Measurements from ENCODE around the gene ATP6V0C. TPM values are rescaled to one million over a fixed set of nuclear protein-coding genes. Genes with fewer than 3 reads are reported as not detected.

Gene ATP6V0C
- total and polyA plus RNA-seq, 2 of the 13 experiments (the other 11 are each of a cell fraction or from before 2014, with no cell fraction given): 10.4 to 20.1 TPM

DNA sequence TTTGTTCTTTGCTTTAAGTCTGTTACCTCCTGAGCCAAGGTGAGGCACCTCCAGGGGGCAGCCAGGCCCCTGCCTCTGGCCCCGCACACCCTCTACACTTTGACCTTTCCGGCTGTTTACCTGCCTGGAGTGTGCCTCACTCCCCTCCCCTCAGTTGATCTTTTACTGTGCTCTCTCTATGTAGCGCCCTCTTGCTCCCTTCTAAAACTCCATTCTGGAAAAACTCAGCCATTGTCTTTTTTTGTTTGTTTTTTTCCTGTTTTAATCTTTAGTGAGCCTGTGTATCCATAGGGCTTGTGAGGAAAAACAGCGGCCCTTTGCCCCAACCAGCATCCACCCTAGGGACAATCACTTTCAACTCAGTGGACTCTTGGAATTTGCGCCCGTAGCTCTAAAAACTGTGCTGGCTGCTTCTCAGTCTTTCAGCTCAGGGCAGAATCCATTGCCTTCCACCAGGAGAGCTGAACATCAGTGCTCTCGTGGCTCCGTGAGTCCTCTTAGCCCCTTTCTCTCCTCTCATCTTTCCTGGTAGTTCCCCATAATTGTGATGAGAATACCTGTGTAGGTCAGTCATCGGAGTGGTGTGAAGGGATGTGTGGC lies 10.7 kb downstream of the ATP6V0C start (continued):
- TF ChIP-seq FOSL1 (CRISPR knock-in tag; IDR thresholded peaks at IDR 0.05; ENCODE audit: borderline replicate concordance) (no peak), ZNF264 (CRISPR knock-in tag; IDR thresholded peaks at IDR 0.05) (no peak), NFIC (IDR thresholded peaks at IDR 0.05; ENCODE audit: low read length) (peak; percentile 68; the same call in 1 of the 2 replicates), BATF2 (CRISPR knock-in tag; IDR thresholded peaks at IDR 0.05) (no peak), EHMT2 (IDR thresholded peaks at IDR 0.05; ENCODE audit: borderline replicate concordance, low read depth, low read length) (no peak), MZF1 (CRISPR knock-in tag; IDR thresholded peaks at IDR 0.05; ENCODE audit: borderline replicate concordance) (no peak), SRY (CRISPR knock-in tag; IDR thresholded peaks at IDR 0.05) (0 out of 2 replicates have a peak, but pooled peaks have one; percentile 23), ZNF691 (CRISPR knock-in tag; IDR thresholded peaks at IDR 0.05; ENCODE audit: borderline replicate concordance, low read depth) (peak; percentile 57; the same call in 1 of the 2 replicates), KMT2A (CRISPR knock-in tag; IDR thresholded peaks at IDR 0.05) (peak; percentile 46), PRPF4 (IDR thresholded peaks at IDR 0.05; ENCODE audit: low read depth, low read length, poor library complexity, severe bottlenecking) (peak; percentile 21), ZNF552 (CRISPR knock-in tag; IDR thresholded peaks at IDR 0.05; ENCODE audit: borderline replicate concordance) (0 out of 2 replicates have a peak, but pooled peaks have one; percentile 19), RFX3 (CRISPR knock-in tag; IDR thresholded peaks at IDR 0.05) (no peak), DNMT3B (CRISPR knock-in tag; conservative IDR thresholded peaks at IDR 0.05) (no peak), CCDC6 (CRISPR knock-in tag; IDR thresholded peaks at IDR 0.05) (no peak), BRCA1 (CRISPR knock-in tag; IDR thresholded peaks at IDR 0.05) (0 out of 2 replicates have a peak, but pooled peaks have one; percentile 16), JUN (CRISPR knock-in tag; IDR thresholded peaks at IDR 0.05) (peak; percentile 73; the same call in 1 of the 2 replicates), ERF (CRISPR knock-in tag; IDR thresholded peaks at IDR 0.05) (0 out of 2 replicates have a peak, but pooled peaks have one; percentile 16), ZNF136 (CRISPR knock-in tag; IDR thresholded peaks at IDR 0.05; ENCODE audit: low read depth) (no peak), ZNF558 (CRISPR knock-in tag; IDR thresholded peaks at IDR 0.05; ENCODE audit: borderline replicate concordance) (0 out of 2 replicates have a peak, but pooled peaks have one; percentile 71), NFKB2 (CRISPR knock-in tag; IDR thresholded peaks at IDR 0.05; ENCODE audit: borderline replicate concordance) (no peak), SOX5 (CRISPR knock-in tag; IDR thresholded peaks at IDR 0.05; ENCODE audit: borderline replicate concordance) (peak; percentile 99), ZSCAN25 (CRISPR knock-in tag; IDR thresholded peaks at IDR 0.05) (peak; percentile 77; the same call in 1 of the 2 replicates), FLYWCH1 (CRISPR knock-in tag; IDR thresholded peaks at IDR 0.05) (no peak), IRX3 (CRISPR knock-in tag; IDR thresholded peaks at IDR 0.05; ENCODE audit: borderline replicate concordance, low read depth) (no peak), ESRRA (CRISPR knock-in tag; IDR thresholded peaks at IDR 0.05; ENCODE audit: low read depth) (peak; percentile 78)
- TF ChIP-seq, protein P1, sequence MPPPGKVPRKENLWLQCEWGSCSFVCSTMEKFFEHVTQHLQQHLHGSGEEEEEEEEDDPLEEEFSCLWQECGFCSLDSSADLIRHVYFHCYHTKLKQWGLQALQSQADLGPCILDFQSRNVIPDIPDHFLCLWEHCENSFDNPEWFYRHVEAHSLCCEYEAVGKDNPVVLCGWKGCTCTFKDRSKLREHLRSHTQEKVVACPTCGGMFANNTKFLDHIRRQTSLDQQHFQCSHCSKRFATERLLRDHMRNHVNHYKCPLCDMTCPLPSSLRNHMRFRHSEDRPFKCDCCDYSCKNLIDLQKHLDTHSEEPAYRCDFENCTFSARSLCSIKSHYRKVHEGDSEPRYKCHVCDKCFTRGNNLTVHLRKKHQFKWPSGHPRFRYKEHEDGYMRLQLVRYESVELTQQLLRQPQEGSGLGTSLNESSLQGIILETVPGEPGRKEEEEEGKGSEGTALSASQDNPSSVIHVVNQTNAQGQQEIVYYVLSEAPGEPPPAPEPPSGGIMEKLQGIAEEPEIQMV (CRISPR knock-in tag; IDR thresholded peaks at IDR 0.05; ENCODE audit: low read depth): peak; percentile 36; the same call in 1 of the 2 replicates
